ENCODE measurements around the gene GPR156. TPM values are rescaled to one million over a fixed set of nuclear protein-coding genes. Genes with fewer than 3 reads are reported as not detected.
"Not testable (repeated sequence)": the region's sequence is repeated elsewhere in the genome, so short reads cannot be mapped to it uniquely, and the experiment has no call there.

Gene GPR156
- total RNA-seq, 1 donor from 2014 or later = 1.5 TPM

- Mint-ChIP-seq H3K4me3 (no peak overlapping the region), H3K27me3 (peaks cover 3% of the 10 kb centered on the region), H3K36me3 (no peaks in the 10 kb centered on the region), H3K9me3 (no peaks in the 10 kb centered on the region), H3K27ac (peak overlapping the region; percentile 3), H3K4me1 (ENCODE audit: unreplicated experiment) (peaks cover 9% of the 10 kb centered on the region)
- TF ChIP-seq, protein P1, sequence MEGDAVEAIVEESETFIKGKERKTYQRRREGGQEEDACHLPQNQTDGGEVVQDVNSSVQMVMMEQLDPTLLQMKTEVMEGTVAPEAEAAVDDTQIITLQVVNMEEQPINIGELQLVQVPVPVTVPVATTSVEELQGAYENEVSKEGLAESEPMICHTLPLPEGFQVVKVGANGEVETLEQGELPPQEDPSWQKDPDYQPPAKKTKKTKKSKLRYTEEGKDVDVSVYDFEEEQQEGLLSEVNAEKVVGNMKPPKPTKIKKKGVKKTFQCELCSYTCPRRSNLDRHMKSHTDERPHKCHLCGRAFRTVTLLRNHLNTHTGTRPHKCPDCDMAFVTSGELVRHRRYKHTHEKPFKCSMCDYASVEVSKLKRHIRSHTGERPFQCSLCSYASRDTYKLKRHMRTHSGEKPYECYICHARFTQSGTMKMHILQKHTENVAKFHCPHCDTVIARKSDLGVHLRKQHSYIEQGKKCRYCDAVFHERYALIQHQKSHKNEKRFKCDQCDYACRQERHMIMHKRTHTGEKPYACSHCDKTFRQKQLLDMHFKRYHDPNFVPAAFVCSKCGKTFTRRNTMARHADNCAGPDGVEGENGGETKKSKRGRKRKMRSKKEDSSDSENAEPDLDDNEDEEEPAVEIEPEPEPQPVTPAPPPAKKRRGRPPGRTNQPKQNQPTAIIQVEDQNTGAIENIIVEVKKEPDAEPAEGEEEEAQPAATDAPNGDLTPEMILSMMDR (conservative IDR thresholded peaks at IDR 0.05) = peak; percentile 17
- DNase-seq (ENCODE audit: extremely low spot score, unreplicated experiment) = no peak
Observed at GRCh38 chr3:120244834-120245225, 40.2 kb downstream of the GPR156 start.

DNA sequence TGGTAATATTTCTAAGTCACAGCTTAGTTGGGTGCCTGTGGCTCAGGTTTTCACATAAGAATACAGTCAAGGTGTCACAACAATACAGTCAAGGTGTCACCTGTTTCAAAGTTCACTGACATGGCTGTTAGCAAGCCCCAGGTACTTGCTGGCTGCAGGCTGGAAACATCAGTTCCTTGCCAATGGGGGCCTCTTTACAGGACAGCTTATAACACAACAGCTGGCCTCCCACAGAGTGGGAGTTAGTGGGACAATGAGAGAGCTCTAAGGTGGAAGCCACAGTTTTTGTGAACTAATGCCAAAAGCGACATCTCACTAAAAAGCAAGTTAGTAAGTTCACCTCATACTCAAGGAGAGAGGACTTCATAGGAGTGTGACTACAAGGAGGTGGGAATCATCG lies 45.4 kb downstream of the GPR156 start:
- H3K9me3 Mint-ChIP-seq = no peaks in the 10 kb centered on the region
- no peak for DNase-seq (ENCODE audit: extremely low spot score, unreplicated experiment)
- peaks cover 6% of the 10 kb centered on the region for H3K27me3 Mint-ChIP-seq
- H3K4me1 Mint-ChIP-seq (ENCODE audit: unreplicated experiment) = peaks cover 5% of the 10 kb centered on the region
- no peaks in the 10 kb centered on the region for H3K36me3 Mint-ChIP-seq
- TF ChIP-seq, protein P1 (conservative IDR thresholded peaks at IDR 0.05) = no peak
- H3K4me3 Mint-ChIP-seq = no peak overlapping the region
- H3K27ac Mint-ChIP-seq = no peak overlapping the region

DNA sequence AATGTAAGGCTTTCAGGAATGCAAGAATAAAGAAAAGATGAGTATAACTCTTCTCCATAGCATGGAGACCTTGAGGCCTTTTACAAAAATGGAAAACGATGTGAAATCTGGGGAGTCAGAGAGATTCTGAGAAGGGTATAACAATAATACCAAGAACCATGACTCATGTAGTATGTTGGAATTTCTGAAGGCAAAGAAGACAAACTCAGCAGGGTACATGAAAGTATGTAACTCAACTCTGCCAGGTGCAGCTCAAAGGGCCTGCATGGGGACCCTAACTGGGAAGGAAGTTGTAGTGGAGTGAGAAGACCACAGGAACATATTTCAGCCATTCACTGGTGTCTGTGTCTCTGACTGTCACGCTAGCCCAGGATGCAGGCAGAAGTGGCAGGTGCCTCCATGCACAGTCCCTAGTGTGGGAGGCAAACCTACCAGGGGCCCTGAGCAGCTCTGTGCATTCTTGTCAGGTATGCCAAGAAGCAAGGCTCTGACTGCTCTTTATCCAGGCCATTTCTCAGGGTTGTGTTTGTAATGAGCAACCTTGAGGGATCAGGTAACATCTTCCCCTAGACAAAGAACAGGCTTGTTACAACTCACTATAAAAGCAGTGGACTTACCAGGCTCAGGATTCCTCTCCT lies 57.2 kb downstream of the GPR156 start:
- Mint-ChIP-seq H3K4me1 (ENCODE audit: unreplicated experiment) (peaks cover 5% of the 10 kb centered on the region), H3K27me3 (no peaks in the 10 kb centered on the region), H3K36me3 (no peaks in the 10 kb centered on the region), H3K9me3 (no peaks in the 10 kb centered on the region), H3K4me3 (no peak overlapping the region), H3K27ac (no peak overlapping the region)
- no peak for DNase-seq (ENCODE audit: extremely low spot score, unreplicated experiment)
- TF ChIP-seq, protein P1 (conservative IDR thresholded peaks at IDR 0.05) = no peak

DNA sequence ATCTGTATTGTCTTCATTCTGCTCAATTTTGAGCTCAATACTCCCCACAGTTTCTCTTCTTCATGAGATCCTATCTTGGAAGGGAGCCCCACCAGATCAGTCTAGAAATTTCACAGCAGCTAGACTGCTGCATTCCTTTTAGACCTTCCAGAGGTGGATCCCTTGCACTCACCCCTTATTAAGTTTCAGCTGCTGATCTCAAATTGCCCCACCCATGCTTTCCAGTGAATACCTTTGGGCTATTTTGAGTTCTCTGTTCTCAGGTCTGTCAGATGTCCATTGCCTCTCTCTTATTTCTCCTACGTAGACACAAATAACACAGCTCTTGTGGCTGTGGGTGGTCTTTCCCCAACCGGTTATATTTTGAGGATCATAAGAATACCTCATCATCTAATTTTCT lies 60.8 kb downstream of the GPR156 start:
- TF ChIP-seq, protein P1 (conservative IDR thresholded peaks at IDR 0.05) = no peak
- no peak overlapping the region for H3K27ac Mint-ChIP-seq
- no peaks in the 10 kb centered on the region for H3K9me3 Mint-ChIP-seq
- no peak for DNase-seq (ENCODE audit: extremely low spot score, unreplicated experiment)
- peaks cover 5% of the 10 kb centered on the region for H3K4me1 Mint-ChIP-seq (ENCODE audit: unreplicated experiment)
- H3K27me3 Mint-ChIP-seq = no peaks in the 10 kb centered on the region
- no peak overlapping the region for H3K4me3 Mint-ChIP-seq
- no peaks in the 10 kb centered on the region for H3K36me3 Mint-ChIP-seq

GRCh38 chr3:120218981-120219380 lies 66.0 kb downstream of the GPR156 start:
- no peak overlapping the region for H3K4me3 Mint-ChIP-seq
- H3K9me3 Mint-ChIP-seq = no peaks in the 10 kb centered on the region
- peaks cover 5% of the 10 kb centered on the region for H3K4me1 Mint-ChIP-seq (ENCODE audit: unreplicated experiment)
- DNase-seq (ENCODE audit: extremely low spot score, unreplicated experiment) = no peak
- H3K27ac Mint-ChIP-seq = no peak overlapping the region
- TF ChIP-seq, protein P1 (conservative IDR thresholded peaks at IDR 0.05) = no peak
- H3K36me3 Mint-ChIP-seq = no peaks in the 10 kb centered on the region
- no peaks in the 10 kb centered on the region for H3K27me3 Mint-ChIP-seq

DNA sequence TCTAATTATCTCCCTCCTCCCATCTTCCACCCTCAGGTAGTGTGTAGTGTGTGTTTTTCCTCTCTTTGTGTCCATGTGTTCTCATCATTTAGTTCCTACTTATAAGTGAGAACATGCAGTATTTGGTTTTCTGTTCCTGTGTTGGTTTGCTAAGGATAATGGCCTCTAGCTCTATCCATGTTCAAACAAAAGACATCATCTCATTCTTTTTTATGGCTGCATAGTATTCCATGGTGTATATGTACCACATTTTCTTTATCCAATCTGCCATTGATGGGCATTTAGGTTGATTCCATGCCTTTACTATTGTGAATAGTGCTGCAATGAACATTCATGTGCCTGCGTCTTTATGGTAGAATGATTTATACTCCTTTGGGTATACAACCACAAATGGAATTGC lies 68.4 kb downstream of the GPR156 start:
- H3K4me1 Mint-ChIP-seq (ENCODE audit: unreplicated experiment); H3K9me3 Mint-ChIP-seq; H3K4me3 Mint-ChIP-seq: not testable (repeated sequence)

More for the DNA sequence above, 68.4 kb downstream of the GPR156 start:
- not testable (repeated sequence) for H3K27ac Mint-ChIP-seq; H3K36me3 Mint-ChIP-seq; H3K27me3 Mint-ChIP-seq; DNase-seq (ENCODE audit: extremely low spot score, unreplicated experiment)

Measured in type B pancreatic cell (in vitro differentiated cells).